ENCODE data around the gene PRSS38. TPM values are rescaled to one million over a fixed set of nuclear protein-coding genes. Genes with fewer than 3 reads are reported as not detected.

The PRSS38 gene
- total and polyA plus RNA-seq, 11 donors: not detected

- DNase-seq (peak in 4 of 5 donors; percentile 13 to 54 (median 18)), ATAC-seq (no peak)
- H3K4me3 ChIP-seq: no peak overlapping the region
- peaks cover 0 to 5% (median 0%) of the 10 kb centered on the region in 9 donors for H3K27me3 ChIP-seq
- intact Hi-C loops (cut with DNase I): no loop called here
- no peaks in the 10 kb centered on the region for H3K9me3 ChIP-seq
- H3K27ac ChIP-seq: no peak overlapping the region
- no peak for TF ChIP-seq CTCF (IDR thresholded peaks at IDR 0.05)
- TF ChIP-seq POLR2A (IDR thresholded peaks at IDR 0.05): no peak
- no peaks in the 10 kb centered on the region for H3K36me3 ChIP-seq
- WGBS, 4 donors: 71 to 92% (median 90%) methylated on average over 3 to 9 of the region's 9 CpGs
- peaks cover 0 to 32% (median 19%) of the 10 kb centered on the region in 12 donors for H3K4me1 ChIP-seq
Measured at GRCh38 chr1:227883073-227883520, 67.6 kb downstream of the PRSS38 start.

GRCh38 chr1:227883641-227884301 is 68.3 kb downstream of the PRSS38 start:
- Histone ChIP-seq H3K36me3 (no peaks in the 10 kb centered on the region), H3K4me3 (no peak overlapping the region), H3K4me1 (peaks cover 0 to 32% (median 19%) of the 10 kb centered on the region in 12 donors), H3K27me3 (peaks cover 0 to 5% (median 0%) of the 10 kb centered on the region in 9 donors), H3K9me3 (no peaks in the 10 kb centered on the region), H3K27ac (no peak overlapping the region)
- WGBS, 4 donors: 89 to 97% (median 95%) methylated on average over 15 of the region's 15 CpGs
- intact Hi-C loops (cut with DNase I): no loop called here
- DNase-seq: peak in 3 of 5 donors; percentile 13 to 48 (median 17)
- no peak for ATAC-seq
- TF ChIP-seq POLR2A (IDR thresholded peaks at IDR 0.05): no peak
- TF ChIP-seq CTCF (IDR thresholded peaks at IDR 0.05): no peak

- WGBS, 4 donors: 87 to 95% (median 89%) methylated on average over 7 to 15 of the region's 15 CpGs
- TF ChIP-seq CTCF (IDR thresholded peaks at IDR 0.05) (no peak), POLR2A (IDR thresholded peaks at IDR 0.05) (no peak)
- Histone ChIP-seq H3K36me3 (no peaks in the 10 kb centered on the region), H3K27me3 (peaks cover 0 to 5% (median 0%) of the 10 kb centered on the region in 9 donors), H3K4me1 (peaks cover 0 to 32% (median 19%) of the 10 kb centered on the region in 12 donors), H3K4me3 (no peak overlapping the region), H3K27ac (no peak overlapping the region), H3K9me3 (no peaks in the 10 kb centered on the region)
- DNase-seq: peak in 3 of 5 donors; percentile 16 to 43 (median 22)
- intact Hi-C loops (cut with DNase I): no loop called here
- ATAC-seq: no peak
Measured at GRCh38 chr1:227884370-227885134, 69.1 kb downstream of the PRSS38 start.

DNA sequence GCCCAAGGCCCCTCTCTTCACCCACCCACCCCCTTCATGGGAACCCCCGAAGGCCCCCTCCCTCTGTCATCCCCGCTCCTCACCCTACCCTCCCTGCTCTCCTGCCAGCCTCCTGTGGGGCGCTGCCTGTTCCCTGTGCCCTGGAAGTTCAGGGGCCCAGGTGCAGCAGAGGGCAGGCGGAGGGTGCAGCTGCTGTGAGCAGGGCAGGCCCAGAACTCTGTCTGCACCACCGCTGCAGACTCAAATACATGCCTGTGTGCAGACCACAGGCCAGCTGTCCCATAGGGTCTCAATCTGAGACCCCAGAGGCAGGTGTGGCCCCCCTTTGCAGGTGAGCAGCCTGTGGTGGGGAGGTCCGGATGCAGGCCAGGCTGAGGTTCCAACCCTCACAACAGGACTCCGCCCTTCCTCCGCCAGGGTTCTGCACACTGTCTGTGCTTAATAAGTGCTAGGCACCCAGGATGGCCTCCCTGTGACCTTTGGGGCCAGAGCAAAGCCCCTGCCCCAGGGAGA is 69.7 kb downstream of the PRSS38 start:
- no peak overlapping the region for H3K4me3 ChIP-seq
- H3K9me3 ChIP-seq: no peaks in the 10 kb centered on the region
- WGBS, 4 donors: 80 to 93% (median 91%) methylated on average over 6 to 8 of the region's 8 CpGs
- DNase-seq (peak; percentile 8 to 66 (median 27)), ATAC-seq (no peak)
- no peaks in the 10 kb centered on the region for H3K36me3 ChIP-seq
- no peak for TF ChIP-seq POLR2A (IDR thresholded peaks at IDR 0.05)
- no peak for TF ChIP-seq CTCF (IDR thresholded peaks at IDR 0.05)
- intact Hi-C loops (cut with DNase I): no loop called here
- peak overlapping the region in 9 of 12 donors; percentile 44 to 94 (median 91) for H3K27ac ChIP-seq
- peaks cover 0 to 32% (median 19%) of the 10 kb centered on the region in 12 donors for H3K4me1 ChIP-seq
- peaks cover 0 to 5% (median 0%) of the 10 kb centered on the region in 9 donors for H3K27me3 ChIP-seq
